ENCODE data around the gene MRRF.

GRCh38 chr9:122338536-122338935 lies 73.9 kb downstream of the MRRF start:
- TF ChIP-seq, protein P1, sequence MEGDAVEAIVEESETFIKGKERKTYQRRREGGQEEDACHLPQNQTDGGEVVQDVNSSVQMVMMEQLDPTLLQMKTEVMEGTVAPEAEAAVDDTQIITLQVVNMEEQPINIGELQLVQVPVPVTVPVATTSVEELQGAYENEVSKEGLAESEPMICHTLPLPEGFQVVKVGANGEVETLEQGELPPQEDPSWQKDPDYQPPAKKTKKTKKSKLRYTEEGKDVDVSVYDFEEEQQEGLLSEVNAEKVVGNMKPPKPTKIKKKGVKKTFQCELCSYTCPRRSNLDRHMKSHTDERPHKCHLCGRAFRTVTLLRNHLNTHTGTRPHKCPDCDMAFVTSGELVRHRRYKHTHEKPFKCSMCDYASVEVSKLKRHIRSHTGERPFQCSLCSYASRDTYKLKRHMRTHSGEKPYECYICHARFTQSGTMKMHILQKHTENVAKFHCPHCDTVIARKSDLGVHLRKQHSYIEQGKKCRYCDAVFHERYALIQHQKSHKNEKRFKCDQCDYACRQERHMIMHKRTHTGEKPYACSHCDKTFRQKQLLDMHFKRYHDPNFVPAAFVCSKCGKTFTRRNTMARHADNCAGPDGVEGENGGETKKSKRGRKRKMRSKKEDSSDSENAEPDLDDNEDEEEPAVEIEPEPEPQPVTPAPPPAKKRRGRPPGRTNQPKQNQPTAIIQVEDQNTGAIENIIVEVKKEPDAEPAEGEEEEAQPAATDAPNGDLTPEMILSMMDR (IDR thresholded peaks at IDR 0.05): no peak
- TF ChIP-seq POLR2A (IDR thresholded peaks at IDR 0.05) (no peak), EP300 (IDR thresholded peaks at IDR 0.05) (no peak)

Data from tibial nerve (tissue), 4 donors.